HEK293 (cell line): ENCODE results near the gene PAX2.

Experiments
- ZNF133 ChIP-seq: fragments of 450-650 bp; formaldehyde crosslinking; IDR thresholded peaks from 2 replicates; pipeline ENCODE4 v1.5.1; 2016; ENCODE audit warnings: missing biosample characterization, missing genetic modification characterization
- ZNF140 ChIP-seq: fragments of 450-650 bp; formaldehyde crosslinking; IDR thresholded peaks from 2 replicates; pipeline ENCODE4 v1.5.1; 2016; ENCODE audit warnings: missing biosample characterization, missing genetic modification characterization
- ZNF169 ChIP-seq: fragments of 450-650 bp; formaldehyde crosslinking; IDR thresholded peaks from 2 replicates; pipeline ENCODE4 v1.5.1; 2016; ENCODE audit warnings: missing biosample characterization, missing genetic modification characterization
- ZNF248 ChIP-seq: fragments of 450-650 bp; formaldehyde crosslinking; IDR thresholded peaks from 2 replicates; pipeline ENCODE4 v1.5.1; 2017; ENCODE audit warnings: missing biosample characterization, missing genetic modification characterization
- ZNF302 ChIP-seq: fragments of 450-650 bp; formaldehyde crosslinking; IDR thresholded peaks from 2 replicates; pipeline ENCODE4 v1.5.1; 2016; ENCODE audit warnings: missing biosample characterization, missing genetic modification characterization, low read depth
- ZNF558 ChIP-seq: fragments of 450-650 bp; formaldehyde crosslinking; IDR thresholded peaks from 2 replicates; pipeline ENCODE4 v1.5.1; 2016; ENCODE audit warnings: missing biosample characterization, missing genetic modification characterization
- ZNF660 ChIP-seq: fragments of 450-650 bp; IDR thresholded peaks from 2 replicates; pipeline ENCODE4 v1.5.1; 2018; ENCODE audit warnings: missing biosample characterization, mild to moderate bottlenecking, missing genetic modification characterization
- ZXDB ChIP-seq: fragments of 450-650 bp; formaldehyde crosslinking; IDR thresholded peaks from 2 replicates; pipeline ENCODE4 v1.5.1; 2016; ENCODE audit warnings: missing biosample characterization, missing genetic modification characterization
- TF ChIP-seq, protein P1 (sequence below): fragments of 450-650 bp; formaldehyde crosslinking; IDR thresholded peaks from 2 replicates; pipeline ENCODE4 v1.5.1; 2016; ENCODE audit warnings: missing biosample characterization, missing genetic modification characterization
- TF ChIP-seq, protein P2 (sequence below): fragments of 450-650 bp; formaldehyde crosslinking; IDR thresholded peaks from 2 replicates; pipeline ENCODE4 v1.5.1; 2016; ENCODE audit warnings: missing biosample characterization, missing genetic modification characterization
- TF ChIP-seq, protein P3 (sequence below): fragments of 450-650 bp; formaldehyde crosslinking; IDR thresholded peaks from 2 replicates; pipeline ENCODE4 v1.5.1; 2016; ENCODE audit warnings: missing biosample characterization, missing genetic modification characterization, low read depth
- TF ChIP-seq, protein P4 (sequence below): fragments of 450-650 bp; formaldehyde crosslinking; IDR thresholded peaks from 2 replicates; pipeline ENCODE4 v1.5.1; 2017; ENCODE audit warnings: missing biosample characterization, mild to moderate bottlenecking, missing genetic modification characterization, moderate library complexity
- TF ChIP-seq, protein P5 (sequence below): fragments of 450-650 bp; formaldehyde crosslinking; conservative IDR thresholded peaks from 2 replicates; pipeline ENCODE4 v1.5.1; 2016; ENCODE audit warnings: low read depth, missing biosample characterization, missing genetic modification characterization

DNA sequence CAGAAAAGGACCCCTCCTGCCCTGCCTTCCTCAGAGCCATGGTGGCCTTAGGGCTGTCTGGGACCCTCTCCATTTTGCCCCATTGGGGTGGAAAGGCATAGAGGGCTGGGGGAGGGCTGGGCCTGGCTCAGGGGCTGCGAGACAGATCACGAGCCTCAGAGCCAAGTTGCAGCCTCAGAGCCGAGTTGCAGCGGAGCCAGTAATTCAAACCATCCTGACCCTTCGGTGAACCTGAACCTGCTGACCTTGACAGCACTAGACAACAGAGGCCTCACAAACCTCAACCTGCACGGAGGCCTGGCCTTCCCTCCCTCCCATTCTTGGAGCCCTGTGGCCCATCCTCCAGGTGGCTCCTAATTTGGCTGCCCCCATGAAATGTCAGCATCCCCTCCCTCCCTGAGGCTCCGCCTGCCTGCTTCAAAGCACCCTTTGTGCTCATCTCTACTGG lies 45.4 kb downstream of the PAX2 start:
- TF ChIP-seq, protein P1, sequence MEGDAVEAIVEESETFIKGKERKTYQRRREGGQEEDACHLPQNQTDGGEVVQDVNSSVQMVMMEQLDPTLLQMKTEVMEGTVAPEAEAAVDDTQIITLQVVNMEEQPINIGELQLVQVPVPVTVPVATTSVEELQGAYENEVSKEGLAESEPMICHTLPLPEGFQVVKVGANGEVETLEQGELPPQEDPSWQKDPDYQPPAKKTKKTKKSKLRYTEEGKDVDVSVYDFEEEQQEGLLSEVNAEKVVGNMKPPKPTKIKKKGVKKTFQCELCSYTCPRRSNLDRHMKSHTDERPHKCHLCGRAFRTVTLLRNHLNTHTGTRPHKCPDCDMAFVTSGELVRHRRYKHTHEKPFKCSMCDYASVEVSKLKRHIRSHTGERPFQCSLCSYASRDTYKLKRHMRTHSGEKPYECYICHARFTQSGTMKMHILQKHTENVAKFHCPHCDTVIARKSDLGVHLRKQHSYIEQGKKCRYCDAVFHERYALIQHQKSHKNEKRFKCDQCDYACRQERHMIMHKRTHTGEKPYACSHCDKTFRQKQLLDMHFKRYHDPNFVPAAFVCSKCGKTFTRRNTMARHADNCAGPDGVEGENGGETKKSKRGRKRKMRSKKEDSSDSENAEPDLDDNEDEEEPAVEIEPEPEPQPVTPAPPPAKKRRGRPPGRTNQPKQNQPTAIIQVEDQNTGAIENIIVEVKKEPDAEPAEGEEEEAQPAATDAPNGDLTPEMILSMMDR: no peak
- TF ChIP-seq ZNF169 (tag by site-specific recombination) (no peak), ZXDB (tag by site-specific recombination) (no peak), ZNF302 (tag by site-specific recombination) (no peak), ZNF558 (tag by site-specific recombination) (no peak), ZNF660 (tag by site-specific recombination) (no peak), ZNF248 (tag by site-specific recombination) (no peak), ZNF133 (tag by site-specific recombination) (no peak), ZNF140 (tag by site-specific recombination) (no peak)
- TF ChIP-seq, protein P2, sequence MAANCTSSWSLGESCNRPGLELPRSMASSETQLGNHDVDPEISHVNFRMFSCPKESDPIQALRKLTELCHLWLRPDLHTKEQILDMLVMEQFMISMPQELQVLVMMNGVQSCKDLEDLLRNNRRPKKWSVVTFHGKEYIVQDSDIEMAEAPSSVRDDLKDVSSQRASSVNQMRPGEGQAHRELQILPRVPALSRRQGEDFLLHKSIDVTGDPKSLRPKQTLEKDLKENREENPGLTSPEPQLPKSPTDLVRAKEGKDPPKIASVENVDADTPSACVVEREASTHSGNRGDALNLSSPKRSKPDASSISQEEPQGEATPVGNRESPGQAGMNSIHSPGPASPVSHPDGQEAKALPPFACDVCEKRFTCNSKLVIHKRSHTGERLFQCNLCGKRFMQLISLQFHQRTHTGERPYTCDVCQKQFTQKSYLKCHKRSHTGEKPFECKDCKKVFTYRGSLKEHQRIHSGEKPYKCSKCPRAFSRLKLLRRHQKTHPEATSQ: no peak
- TF ChIP-seq, protein P3, sequence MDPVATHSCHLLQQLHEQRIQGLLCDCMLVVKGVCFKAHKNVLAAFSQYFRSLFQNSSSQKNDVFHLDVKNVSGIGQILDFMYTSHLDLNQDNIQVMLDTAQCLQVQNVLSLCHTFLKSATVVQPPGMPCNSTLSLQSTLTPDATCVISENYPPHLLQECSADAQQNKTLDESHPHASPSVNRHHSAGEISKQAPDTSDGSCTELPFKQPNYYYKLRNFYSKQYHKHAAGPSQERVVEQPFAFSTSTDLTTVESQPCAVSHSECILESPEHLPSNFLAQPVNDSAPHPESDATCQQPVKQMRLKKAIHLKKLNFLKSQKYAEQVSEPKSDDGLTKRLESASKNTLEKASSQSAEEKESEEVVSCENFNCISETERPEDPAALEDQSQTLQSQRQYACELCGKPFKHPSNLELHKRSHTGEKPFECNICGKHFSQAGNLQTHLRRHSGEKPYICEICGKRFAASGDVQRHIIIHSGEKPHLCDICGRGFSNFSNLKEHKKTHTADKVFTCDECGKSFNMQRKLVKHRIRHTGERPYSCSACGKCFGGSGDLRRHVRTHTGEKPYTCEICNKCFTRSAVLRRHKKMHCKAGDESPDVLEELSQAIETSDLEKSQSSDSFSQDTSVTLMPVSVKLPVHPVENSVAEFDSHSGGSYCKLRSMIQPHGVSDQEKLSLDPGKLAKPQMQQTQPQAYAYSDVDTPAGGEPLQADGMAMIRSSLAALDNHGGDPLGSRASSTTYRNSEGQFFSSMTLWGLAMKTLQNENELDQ (tag by site-specific recombination): no peak
- TF ChIP-seq, protein P4, sequence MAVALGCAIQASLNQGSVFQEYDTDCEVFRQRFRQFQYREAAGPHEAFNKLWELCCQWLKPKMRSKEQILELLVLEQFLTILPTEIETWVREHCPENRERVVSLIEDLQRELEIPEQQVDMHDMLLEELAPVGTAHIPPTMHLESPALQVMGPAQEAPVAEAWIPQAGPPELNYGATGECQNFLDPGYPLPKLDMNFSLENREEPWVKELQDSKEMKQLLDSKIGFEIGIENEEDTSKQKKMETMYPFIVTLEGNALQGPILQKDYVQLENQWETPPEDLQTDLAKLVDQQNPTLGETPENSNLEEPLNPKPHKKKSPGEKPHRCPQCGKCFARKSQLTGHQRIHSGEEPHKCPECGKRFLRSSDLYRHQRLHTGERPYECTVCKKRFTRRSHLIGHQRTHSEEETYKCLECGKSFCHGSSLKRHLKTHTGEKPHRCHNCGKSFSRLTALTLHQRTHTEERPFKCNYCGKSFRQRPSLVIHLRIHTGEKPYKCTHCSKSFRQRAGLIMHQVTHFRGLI (tag by site-specific recombination): no peak
- TF ChIP-seq, protein P5, sequence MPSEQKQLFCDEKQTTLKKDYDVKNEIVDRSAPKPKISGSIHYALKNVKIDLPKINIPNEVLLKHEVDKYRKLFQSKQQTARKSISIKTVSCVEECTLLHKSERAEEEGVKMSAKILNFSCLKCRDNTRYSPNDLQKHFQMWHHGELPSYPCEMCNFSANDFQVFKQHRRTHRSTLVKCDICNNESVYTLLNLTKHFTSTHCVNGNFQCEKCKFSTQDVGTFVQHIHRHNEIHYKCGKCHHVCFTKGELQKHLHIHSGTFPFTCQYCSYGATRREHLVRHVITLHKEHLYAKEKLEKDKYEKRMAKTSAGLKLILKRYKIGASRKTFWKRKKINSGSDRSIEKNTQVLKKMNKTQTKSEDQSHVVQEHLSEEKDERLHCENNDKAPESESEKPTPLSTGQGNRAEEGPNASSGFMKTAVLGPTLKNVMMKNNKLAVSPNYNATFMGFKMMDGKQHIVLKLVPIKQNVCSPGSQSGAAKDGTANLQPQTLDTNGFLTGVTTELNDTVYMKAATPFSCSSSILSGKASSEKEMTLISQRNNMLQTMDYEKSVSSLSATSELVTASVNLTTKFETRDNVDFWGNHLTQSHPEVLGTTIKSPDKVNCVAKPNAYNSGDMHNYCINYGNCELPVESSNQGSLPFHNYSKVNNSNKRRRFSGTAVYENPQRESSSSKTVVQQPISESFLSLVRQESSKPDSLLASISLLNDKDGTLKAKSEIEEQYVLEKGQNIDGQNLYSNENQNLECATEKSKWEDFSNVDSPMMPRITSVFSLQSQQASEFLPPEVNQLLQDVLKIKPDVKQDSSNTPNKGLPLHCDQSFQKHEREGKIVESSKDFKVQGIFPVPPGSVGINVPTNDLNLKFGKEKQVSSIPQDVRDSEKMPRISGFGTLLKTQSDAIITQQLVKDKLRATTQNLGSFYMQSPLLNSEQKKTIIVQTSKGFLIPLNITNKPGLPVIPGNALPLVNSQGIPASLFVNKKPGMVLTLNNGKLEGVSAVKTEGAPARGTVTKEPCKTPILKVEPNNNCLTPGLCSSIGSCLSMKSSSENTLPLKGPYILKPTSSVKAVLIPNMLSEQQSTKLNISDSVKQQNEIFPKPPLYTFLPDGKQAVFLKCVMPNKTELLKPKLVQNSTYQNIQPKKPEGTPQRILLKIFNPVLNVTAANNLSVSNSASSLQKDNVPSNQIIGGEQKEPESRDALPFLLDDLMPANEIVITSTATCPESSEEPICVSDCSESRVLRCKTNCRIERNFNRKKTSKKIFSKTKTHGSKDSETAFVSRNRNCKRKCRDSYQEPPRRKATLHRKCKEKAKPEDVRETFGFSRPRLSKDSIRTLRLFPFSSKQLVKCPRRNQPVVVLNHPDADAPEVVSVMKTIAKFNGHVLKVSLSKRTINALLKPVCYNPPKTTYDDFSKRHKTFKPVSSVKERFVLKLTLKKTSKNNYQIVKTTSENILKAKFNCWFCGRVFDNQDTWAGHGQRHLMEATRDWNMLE (tag by site-specific recombination): no peak
